Central memory CD8-positive, alpha-beta T cell (primary cell): ENCODE measurements around the gene NKPD1.

Experiments used
- ATAC-seq: fragments of 150-1000 bp; cut with Tn5 transposase; replicated peaks from 2 replicates; pipeline ENCODE4 v1.10.0; 2022; ENCODE audit warnings: mild to moderate bottlenecking, moderate FRiP score, moderate number of reproducible peaks; ENCODE audit not compliant: poor library complexity, severe bottlenecking; ENCODE audit errors: extremely low read depth
- DNase-seq, 2 donors: peaks; one replicate each; pipeline ENCODE4 v3.0.0; 2021; ENCODE audit warnings: low spot score in 2 of 2
- H3K27ac Mint-ChIP-seq: one replicate; pipeline ENCODE4 v1.8.0; 2022; ENCODE audit warnings: low read depth, mild to moderate bottlenecking, moderate library complexity, mixed read lengths
- H3K27me3 Mint-ChIP-seq: one replicate; pipeline ENCODE4 v1.8.0; 2022; ENCODE audit warnings: mixed read lengths
- H3K36me3 Mint-ChIP-seq: one replicate; pipeline ENCODE4 v1.8.0; 2022; ENCODE audit warnings: mild to moderate bottlenecking, moderate library complexity, mixed read lengths; ENCODE audit not compliant: insufficient read depth
- H3K4me1 Mint-ChIP-seq: one replicate; pipeline ENCODE4 v1.8.0; 2022; ENCODE audit warnings: mixed read lengths
- H3K4me3 Mint-ChIP-seq: one replicate; pipeline ENCODE4 v1.8.0; 2022; ENCODE audit warnings: mild to moderate bottlenecking, moderate library complexity, mixed read lengths
- H3K9me3 Mint-ChIP-seq: one replicate; pipeline ENCODE4 v1.8.0; 2022; ENCODE audit warnings: mixed read lengths

NKPD1 gene

DNA sequence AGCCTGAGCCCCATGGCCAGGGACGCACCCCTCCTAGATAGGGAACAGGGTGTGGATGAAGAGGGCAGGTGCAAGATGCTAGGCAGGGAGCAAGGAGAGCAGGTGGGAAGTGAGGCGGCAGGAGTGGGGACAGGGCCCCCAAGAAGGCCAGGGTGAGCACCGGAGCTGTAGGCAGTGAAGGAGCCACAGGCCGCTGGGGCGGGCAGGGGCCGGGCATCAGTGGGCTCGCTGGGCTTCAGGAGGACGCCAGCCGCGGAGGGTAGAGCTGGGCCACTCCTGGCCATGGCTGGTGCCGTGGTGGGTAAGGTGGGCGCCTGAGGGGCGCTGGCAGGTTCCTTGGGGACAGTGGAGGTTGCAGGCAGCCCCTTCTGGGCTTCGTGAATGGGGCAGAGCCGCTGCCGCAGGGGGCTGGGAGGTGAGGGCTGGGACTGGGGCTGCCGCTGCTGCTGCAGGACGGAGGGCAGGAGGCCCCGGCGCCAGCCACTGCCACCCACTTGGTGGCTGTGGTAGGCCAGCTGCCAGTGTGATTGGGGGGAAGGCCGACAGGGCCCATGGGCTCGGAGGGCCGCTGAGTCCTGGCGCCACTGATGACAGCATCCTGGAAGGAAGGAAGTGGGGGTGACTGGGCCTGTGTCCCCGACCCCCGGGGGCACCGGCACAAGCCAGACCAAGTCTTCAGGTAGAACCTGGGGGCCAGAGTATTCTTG is 2.1 kb downstream of the NKPD1 start:
- peaks cover 39% of the 10 kb centered on the region for H3K27me3 Mint-ChIP-seq
- peaks cover 15% of the 10 kb centered on the region for H3K4me1 Mint-ChIP-seq
- peak overlapping the region; percentile 79 for H3K27ac Mint-ChIP-seq
- peaks cover 9% of the 10 kb centered on the region for H3K36me3 Mint-ChIP-seq
- ATAC-seq = no peak
- H3K9me3 Mint-ChIP-seq = no peaks in the 10 kb centered on the region
- DNase-seq = no peak
- H3K4me3 Mint-ChIP-seq = no peak overlapping the region

DNA sequence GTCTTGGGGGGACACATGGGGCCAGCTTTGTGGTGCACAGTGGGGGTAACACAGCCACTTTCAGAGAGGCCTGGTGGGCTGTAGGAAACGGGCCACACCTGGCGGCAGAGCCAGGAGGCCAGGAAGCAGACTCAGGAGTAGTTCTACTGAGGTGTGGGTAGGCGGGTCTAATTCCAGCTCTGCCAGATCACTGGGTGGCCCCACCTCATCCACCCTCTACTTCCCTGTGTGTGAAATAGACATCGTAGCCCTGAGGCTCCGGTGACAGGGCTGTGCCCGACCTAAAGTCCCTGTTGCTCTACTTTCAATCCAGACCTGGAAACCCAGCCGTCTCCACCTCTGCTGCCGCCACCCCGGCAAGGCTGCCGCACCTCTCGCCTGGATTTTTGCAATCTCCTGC is 4.0 kb downstream of the NKPD1 start:
- Mint-ChIP-seq H3K27me3 (peaks cover 41% of the 10 kb centered on the region), H3K36me3 (peaks cover 11% of the 10 kb centered on the region), H3K9me3 (no peaks in the 10 kb centered on the region), H3K4me3 (no peak overlapping the region), H3K4me1 (peaks cover 24% of the 10 kb centered on the region), H3K27ac (no peak overlapping the region)
- ATAC-seq (no peak), DNase-seq (no peak)

DNA sequence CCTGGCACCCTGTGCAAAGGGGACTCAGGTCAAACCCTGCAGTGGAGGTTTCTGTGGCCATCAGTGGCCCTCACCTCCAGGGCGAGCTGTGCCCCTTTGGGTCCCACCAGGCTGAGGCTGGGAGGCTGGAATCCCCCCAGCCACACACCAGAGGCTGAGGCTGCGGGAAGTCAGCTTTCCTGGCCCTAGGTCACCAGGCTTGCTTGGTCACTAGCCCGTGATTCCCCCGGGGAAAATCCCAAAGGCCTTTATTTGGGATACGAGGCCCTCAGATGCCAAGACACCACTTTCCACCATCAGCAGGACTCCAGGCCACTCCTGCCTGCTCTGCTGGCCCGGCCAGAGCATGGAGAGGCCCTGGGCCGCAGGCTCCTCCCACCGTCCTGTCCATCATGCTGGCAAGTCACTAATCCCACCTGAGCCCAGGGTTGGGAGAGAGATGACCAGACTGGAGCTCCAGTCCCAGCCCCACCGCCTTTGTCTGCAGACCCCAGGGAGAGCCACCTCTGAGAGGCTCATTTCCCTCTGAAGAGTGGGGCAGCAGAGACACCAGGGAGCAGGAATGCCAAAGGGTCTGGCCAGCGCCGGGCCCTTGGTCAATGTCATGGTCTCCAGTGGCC is 4.7 kb downstream of the NKPD1 start:
- no peak overlapping the region for H3K4me3 Mint-ChIP-seq
- no peak for ATAC-seq
- peaks cover 41% of the 10 kb centered on the region for H3K27me3 Mint-ChIP-seq

DNA sequence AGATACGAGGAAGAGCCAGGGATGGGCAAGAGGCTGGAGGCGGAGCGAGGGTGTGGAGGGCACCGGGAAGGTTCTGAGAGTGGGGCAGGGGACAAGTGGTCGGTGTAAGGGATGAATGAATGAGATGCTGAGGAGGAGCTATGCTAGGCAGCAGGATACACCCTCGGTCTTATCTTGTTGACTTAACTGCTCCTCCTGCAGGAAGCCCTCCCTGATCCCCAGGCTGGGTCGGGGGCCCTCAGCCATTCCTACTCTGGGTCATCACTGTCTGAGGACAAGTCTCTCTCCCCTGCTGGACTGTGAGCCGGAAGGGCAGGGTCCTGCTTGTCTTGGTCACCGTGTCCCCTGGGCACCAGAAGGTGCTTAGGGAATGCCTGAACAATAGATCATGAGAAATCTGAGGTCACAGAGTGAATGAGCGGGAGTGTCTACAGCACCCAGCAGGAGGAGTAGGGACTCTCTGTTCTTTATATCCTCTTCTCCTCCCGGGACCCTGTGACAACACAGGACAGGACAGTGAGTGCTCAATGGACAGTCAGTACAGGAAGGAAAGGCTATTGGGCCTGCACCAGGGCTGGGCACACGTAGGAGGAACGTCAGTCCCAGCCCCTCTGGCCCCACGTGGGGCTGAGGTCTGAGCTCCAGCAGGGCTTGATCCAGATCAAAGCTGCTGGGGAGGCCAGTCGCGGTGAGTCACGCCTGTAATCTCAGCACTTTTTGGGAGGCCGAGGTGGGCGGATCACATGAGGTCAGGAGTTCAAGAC is 6.5 kb downstream of the NKPD1 start:
- Mint-ChIP-seq H3K4me3 (peak overlapping the region; percentile 79), H3K27ac (no peak overlapping the region), H3K9me3 (no peaks in the 10 kb centered on the region), H3K4me1 (peaks cover 35% of the 10 kb centered on the region), H3K27me3 (peaks cover 31% of the 10 kb centered on the region), H3K36me3 (peaks cover 10% of the 10 kb centered on the region)
- DNase-seq (no peak), ATAC-seq (no peak)

More for the DNA sequence above, 4.7 kb downstream of the NKPD1 start:
- Mint-ChIP-seq H3K4me1 (peaks cover 30% of the 10 kb centered on the region), H3K27ac (no peak overlapping the region), H3K36me3 (peaks cover 13% of the 10 kb centered on the region), H3K9me3 (no peaks in the 10 kb centered on the region)
- no peak for DNase-seq

DNA sequence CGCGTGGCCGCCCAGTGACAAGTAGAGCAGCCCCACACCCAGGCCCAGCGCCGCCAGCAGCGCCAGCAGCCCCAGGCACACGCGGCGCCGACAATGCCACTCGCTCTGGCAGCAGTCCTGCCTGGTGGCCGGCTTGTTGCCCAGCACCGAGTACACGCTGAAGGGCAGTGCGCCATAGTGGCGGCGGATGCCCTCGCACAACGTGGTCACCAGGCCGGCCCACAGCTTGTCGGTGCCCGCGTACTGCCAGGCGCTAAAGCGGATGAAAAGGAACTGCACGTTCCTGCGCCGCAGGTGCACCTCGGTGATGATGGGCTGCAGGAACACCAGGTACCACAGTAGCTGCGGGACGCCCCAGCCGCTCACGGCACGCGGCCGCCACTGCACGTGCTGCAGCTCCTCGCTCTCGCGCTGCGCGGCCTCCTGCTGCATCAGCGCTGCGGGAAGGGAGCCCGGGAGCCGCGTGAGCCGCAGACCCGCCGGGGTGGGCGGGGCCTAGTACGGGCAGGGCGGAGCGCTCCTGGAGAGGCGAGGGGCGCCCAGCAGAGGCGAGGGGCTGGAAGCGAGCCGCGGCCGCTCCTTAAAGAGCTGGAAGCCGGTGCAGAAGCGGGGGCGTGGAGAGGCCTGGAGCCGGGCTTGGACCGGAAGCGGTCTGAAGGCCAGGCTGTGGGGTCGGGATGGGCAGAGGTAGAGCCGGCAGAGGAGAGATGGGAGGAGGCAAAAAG is 7.3 kb downstream of the NKPD1 start:
- peaks cover 39% of the 10 kb centered on the region for H3K4me1 Mint-ChIP-seq
- H3K36me3 Mint-ChIP-seq = peaks cover 10% of the 10 kb centered on the region
- ATAC-seq (peak; percentile 30), DNase-seq (no peak)
- H3K27me3 Mint-ChIP-seq = peaks cover 30% of the 10 kb centered on the region
- no peaks in the 10 kb centered on the region for H3K9me3 Mint-ChIP-seq
- peak overlapping the region; percentile 35 for H3K27ac Mint-ChIP-seq
- peak overlapping the region; percentile 79 for H3K4me3 Mint-ChIP-seq

DNA sequence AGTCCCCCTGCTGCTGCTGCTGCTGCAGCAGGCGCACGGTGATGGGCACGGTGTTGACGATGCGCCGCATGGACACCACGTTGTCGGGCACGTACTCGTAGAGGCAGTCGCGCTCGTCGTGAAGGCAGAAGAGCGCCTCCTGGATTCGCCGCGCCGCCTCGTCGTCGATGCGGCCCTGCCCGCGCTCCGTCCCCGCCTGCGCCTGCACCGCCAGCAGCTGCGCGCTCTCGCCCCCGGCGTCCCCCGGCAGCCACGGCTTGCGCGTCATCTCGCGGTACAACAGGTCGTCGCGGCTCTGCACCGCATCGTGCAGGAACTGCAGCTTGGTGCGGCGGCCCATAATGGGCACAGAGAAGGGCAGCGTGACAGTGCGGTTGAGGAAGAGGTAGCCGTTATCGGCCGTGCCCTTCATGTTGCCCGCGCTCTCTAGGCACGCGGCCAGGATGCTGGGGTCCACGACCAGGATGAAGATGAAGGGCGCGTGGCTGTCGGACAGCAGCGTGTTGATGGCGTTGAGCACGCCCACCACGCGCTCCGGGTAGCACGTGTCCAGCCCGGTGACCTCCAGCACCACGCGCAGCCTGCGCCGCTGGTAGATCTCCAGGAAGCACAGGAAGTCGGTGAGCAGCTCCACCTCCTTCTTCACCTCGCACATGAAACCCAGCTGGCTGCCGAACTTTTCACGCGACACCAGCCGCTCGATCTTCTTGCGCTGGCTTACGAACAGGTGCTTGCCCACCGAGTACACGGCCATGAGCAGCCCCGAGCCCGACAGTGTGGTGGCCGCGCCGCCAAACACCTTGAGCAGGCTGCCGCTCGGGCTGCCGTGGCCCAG is 8.1 kb downstream of the NKPD1 start:
- Mint-ChIP-seq H3K4me1 (peaks cover 39% of the 10 kb centered on the region), H3K4me3 (peak overlapping the region; percentile 79), H3K9me3 (no peaks in the 10 kb centered on the region), H3K36me3 (peaks cover 10% of the 10 kb centered on the region), H3K27ac (peak overlapping the region; percentile 35), H3K27me3 (peaks cover 22% of the 10 kb centered on the region)
- DNase-seq = peak in 1 of 2 donors; percentile 44
- peak; percentile 78 for ATAC-seq

DNA sequence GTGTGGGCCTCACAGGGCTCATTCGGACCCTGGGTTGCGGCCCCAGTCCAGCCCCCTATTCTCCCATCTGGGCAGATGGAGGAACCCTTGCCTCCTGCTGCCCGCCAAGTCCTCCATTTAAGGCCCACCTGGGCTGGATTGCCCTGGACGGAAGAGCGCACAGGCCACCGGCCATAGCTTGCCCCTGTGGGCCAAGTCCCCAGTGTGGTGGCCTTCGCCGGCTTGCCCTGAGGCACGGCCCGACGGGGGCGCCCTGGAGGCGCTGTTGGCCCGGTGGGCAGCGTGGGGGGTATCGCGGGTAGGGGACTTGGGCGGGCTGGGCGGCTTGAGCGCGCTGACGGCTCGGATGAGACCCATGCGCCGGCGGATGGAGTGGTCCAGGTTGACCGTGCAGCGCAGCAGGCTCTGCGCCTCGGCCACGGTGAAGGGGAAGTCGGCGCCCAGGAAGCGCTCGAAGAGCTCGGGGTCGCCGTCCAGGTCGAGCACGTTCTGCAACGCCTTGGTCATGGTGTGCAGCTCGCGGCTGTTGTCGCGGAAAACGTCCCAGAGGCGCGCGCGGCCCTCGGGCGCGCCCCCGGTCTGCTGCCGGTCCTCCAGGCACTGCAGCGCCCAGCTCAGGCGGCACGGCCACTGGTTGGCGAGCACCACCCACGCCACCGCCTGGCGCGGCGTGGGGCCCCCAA is 8.8 kb downstream of the NKPD1 start:
- no peaks in the 10 kb centered on the region for H3K9me3 Mint-ChIP-seq
- peaks cover 34% of the 10 kb centered on the region for H3K4me1 Mint-ChIP-seq
- peak overlapping the region; percentile 79 for H3K4me3 Mint-ChIP-seq
- peaks cover 12% of the 10 kb centered on the region for H3K36me3 Mint-ChIP-seq
- no peak for ATAC-seq
- peaks cover 15% of the 10 kb centered on the region for H3K27me3 Mint-ChIP-seq
- DNase-seq = no peak
- no peak overlapping the region for H3K27ac Mint-ChIP-seq

DNA sequence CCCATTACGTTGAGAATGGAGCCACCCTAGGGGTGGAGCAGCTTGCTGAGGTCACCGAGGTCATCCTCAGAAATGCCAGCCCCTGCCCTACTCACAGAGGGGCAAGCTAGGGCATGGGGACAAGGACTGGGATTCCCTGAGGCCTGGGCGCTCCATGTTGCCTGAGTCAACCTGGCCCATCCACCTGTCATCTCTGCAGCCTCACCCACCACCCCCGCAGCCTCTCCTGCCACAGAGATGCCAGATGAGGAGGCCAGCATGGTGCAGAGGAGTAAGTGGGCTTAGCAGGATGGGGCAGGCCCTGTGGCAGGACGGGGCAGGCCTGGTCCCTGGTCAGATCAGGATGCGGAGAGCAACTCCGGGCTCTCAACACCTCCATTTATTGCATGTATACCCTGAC is 9.5 kb downstream of the NKPD1 start:
- H3K27ac Mint-ChIP-seq = no peak overlapping the region
- H3K36me3 Mint-ChIP-seq = peaks cover 12% of the 10 kb centered on the region
- H3K4me3 Mint-ChIP-seq = peak overlapping the region; percentile 79
- ATAC-seq = no peak
- DNase-seq = no peak
- peaks cover 34% of the 10 kb centered on the region for H3K4me1 Mint-ChIP-seq
- no peaks in the 10 kb centered on the region for H3K9me3 Mint-ChIP-seq
- peaks cover 10% of the 10 kb centered on the region for H3K27me3 Mint-ChIP-seq

DNA sequence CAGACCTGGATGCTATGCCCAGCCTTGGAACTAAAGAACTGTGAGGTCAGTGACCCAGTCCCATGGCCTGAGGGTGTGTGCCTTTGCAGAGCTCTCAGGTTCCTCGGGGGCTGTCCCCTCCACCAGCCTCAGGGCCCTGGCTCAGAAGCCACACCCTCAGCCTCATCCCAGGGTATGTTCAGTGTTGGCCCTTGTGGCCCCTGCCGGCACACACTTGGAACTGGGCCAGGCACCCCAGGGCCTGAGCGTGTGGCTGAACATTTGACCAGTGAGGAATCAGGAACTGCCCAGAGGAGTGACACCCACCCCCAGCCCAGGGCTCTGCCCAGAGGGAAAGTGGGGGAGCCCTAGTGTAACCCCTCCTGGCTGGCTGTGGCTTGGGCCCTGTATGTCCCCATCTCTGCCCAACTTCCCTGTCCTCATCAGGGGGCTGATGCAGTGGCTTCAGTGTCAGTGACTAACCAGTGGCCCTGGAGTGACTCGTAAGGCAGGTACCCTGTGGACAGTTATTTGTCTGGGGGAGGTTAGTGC is 10.0 kb downstream of the NKPD1 start:
- H3K4me3 Mint-ChIP-seq = peak overlapping the region; percentile 79
- H3K36me3 Mint-ChIP-seq = peaks cover 12% of the 10 kb centered on the region
- ATAC-seq (no peak), DNase-seq (no peak)
- no peak overlapping the region for H3K27ac Mint-ChIP-seq
- H3K9me3 Mint-ChIP-seq = no peaks in the 10 kb centered on the region
- H3K27me3 Mint-ChIP-seq = peaks cover 10% of the 10 kb centered on the region
- peaks cover 34% of the 10 kb centered on the region for H3K4me1 Mint-ChIP-seq

DNA sequence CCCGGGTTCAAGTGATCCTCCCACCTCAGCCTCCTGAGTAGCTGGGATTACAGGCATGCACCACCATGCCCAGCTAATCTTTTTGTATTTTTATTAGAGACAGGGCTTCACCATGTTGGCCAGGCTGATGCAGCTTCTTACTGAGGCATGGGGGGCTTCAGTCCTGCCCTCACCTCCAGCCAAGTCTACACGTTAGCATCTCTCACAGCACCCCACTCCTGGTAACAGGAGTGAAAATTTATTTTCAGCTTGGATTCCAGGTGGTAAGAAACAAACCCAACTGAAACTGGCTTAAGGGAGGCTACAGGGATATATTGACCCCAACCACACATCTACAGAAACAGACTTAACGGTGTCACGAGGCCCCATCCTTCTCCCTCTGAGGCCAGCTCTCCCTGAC is 10.6 kb downstream of the NKPD1 start:
- H3K4me3 Mint-ChIP-seq = no peak overlapping the region
- peaks cover 10% of the 10 kb centered on the region for H3K36me3 Mint-ChIP-seq

DNA sequence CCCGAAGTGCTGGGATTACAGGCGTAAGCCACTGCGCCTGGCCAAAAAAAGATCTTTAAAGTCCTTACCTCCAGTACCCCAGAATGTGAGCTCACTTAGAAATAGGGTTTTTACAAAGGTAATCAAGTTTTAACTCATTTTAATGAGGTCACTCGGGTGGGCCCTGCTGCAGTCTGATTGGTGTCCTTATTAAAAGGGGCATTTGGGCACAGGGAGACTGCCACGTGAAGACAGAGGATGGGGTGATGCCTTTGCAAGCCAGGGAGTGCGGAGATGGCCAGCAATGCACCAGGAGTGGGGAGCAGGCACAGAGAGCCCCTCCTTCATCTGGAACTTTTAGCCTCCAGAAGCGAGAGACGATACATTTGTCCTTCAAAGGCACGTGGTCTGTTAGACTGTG is 11.7 kb downstream of the NKPD1 start:
- Mint-ChIP-seq H3K4me3 (no peak overlapping the region), H3K36me3 (peaks cover 10% of the 10 kb centered on the region), H3K4me1 (peaks cover 30% of the 10 kb centered on the region), H3K9me3 (no peaks in the 10 kb centered on the region), H3K27me3 (peaks cover 7% of the 10 kb centered on the region), H3K27ac (no peak overlapping the region)
- DNase-seq (no peak), ATAC-seq (no peak)

More for the DNA sequence above, 10.6 kb downstream of the NKPD1 start:
- Mint-ChIP-seq H3K9me3 (no peaks in the 10 kb centered on the region), H3K4me1 (peaks cover 34% of the 10 kb centered on the region), H3K27me3 (peaks cover 10% of the 10 kb centered on the region), H3K27ac (no peak overlapping the region)
- DNase-seq = no peak
- no peak for ATAC-seq
